Measurements from ENCODE around the gene KLHL6.

DNA sequence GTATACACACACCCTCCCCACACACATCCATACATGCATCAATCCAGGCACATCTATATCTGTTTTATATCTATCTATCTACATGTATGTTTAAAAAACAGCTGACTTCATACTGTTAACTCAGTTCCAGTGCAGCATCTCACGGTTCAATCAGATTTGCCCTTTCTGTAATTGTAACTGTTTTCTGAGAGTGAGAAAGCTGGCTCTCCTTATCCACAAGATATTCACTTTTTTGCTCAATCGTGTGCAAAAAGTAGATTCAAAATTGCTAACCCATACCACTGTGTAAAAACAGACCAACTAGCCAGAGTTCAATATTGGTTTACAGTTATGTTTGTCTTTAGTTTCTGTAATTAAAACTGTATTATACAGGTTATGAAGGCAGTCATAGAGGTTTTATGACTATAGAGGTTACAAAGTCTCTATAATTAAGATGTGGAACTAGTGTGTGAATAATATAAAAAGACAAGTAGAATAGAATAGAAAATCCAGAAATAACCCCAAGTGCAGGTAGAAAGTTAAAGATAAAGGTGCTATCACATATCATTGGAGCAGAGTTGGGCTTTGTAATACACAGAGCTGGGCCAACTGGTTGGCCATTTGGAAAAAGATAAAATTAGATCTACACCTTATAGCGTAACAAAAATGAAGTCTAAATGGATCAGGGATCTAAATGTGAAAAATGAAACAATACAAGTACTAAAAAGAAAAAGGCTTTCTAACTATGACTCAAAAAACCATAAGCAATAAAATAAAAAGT lies 107.0 kb downstream of the KLHL6 start:
- TF ChIP-seq, protein P1, sequence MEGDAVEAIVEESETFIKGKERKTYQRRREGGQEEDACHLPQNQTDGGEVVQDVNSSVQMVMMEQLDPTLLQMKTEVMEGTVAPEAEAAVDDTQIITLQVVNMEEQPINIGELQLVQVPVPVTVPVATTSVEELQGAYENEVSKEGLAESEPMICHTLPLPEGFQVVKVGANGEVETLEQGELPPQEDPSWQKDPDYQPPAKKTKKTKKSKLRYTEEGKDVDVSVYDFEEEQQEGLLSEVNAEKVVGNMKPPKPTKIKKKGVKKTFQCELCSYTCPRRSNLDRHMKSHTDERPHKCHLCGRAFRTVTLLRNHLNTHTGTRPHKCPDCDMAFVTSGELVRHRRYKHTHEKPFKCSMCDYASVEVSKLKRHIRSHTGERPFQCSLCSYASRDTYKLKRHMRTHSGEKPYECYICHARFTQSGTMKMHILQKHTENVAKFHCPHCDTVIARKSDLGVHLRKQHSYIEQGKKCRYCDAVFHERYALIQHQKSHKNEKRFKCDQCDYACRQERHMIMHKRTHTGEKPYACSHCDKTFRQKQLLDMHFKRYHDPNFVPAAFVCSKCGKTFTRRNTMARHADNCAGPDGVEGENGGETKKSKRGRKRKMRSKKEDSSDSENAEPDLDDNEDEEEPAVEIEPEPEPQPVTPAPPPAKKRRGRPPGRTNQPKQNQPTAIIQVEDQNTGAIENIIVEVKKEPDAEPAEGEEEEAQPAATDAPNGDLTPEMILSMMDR (IDR thresholded peaks at IDR 0.05) = no peak
- TF ChIP-seq POLR2A (IDR thresholded peaks at IDR 0.05) = no peak

Data from thyroid gland (tissue), 4 donors.